Tongue (tissue), 2 donors: ENCODE measurements around the gene PARD3. TPM values are rescaled to one million over a fixed set of nuclear protein-coding genes. Genes with fewer than 3 reads are reported as not detected.

Source experiments
- DNase-seq: peaks from one replicate; pipeline ENCODE4 v3.0.0-alpha.2; 2015
- total RNA-seq: library from RNA; depleted of rRNA; stranded (reverse); fragments of >200 nt; gene quantifications from one replicate; pipeline ENCODE4 v1.2.3, GENCODE V29; 2014

Gene PARD3
- total RNA-seq, 1 donor from 2014 or later = 129 TPM

GRCh38 chr10:34206078-34206934, 608.8 kb downstream of the PARD3 start:
- no peak for DNase-seq

DNA sequence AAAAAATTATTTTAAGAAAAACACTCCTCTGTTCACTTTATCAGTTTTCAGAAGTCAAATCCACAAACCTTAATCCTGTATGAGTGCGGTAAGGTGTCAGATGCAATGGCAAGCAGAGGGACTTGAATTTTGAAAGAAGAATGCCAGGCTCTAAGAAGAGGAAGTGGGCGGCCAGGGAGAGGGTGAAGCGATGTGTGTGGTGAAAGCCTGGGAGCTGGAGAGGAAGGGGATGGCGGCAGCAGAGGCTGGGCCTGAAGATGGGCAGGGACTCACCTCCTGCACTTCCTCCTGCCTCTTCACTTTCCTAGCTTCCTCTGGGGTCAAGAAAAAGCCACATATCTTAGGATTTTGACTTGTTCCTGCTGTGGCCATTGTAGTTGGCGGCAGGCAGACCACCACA, 609.6 kb downstream of the PARD3 start:
- DNase-seq = no peak

DNA sequence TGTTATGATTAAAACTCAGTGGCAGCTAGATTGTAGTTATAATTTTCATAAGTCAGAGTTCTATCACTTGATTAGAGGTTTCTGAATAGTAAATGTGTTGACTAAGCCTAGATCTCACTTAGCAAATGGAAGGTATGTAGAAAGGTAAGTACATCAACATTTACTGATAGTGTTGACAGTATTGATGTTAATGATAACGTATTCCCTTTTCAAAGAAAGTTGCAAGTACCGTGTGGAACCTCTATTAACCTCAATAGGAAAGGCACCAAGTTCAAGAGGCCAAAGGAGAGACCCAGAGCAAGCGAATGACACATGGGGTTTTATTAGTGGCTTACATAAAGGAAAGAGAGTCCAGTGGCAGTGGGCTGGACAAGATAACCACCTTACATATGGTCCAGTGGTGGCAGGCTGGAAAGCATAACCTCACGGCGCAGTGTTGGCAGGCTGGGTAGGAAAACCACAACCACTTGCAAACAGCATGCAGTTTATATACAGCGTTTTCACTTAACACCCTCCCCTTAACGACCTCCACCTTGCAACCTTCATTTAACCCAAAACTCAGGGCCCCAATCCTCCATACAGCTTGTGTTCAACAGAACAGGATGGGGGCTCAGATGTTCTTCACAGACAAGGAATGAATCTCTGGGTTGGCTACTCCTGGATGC, 611.0 kb downstream of the PARD3 start:
- DNase-seq = no peak

GRCh38 chr10:34200355-34200901, 614.7 kb downstream of the PARD3 start:
- peak; percentile 70 for DNase-seq

DNA sequence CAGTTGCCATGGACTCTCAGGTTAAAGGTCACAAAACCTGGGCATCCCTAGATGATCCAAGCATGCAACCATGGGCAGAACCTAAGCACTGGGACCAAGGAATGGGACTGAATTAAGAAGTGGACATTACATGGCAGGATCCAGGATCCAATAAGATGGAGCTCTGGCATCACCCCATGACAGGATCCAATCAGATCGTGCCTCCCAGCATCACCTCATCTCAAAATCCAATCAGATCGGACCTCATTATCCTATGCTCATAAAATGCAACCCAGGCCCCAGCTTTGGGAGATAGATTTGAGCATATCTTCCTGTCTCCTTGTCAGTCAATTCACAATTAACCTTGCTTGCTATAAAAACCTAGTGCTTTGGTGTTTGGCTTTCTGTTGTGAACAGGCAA, 616.1 kb downstream of the PARD3 start:
- DNase-seq = no peak

DNA sequence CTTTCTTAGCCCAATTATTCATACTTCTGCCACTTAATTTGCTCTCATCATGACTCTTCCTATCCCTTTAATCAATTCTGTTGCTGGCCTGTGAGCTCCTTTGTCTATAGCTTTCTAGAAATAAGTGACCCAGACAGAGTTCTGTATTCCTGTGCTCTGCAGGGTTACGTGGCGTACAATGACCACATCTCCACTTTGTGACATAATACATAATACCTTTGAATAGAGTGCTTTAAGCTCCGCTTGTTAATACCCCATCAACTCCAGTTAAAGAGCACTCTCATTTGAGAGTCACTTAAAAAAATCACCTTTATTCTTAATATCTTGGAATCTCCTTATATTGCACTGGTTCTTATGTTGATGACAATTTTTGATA, 619.0 kb downstream of the PARD3 start:
- DNase-seq = no peak

- DNase-seq = no peak
Observed at GRCh38 chr10:34195364-34196057, 619.6 kb downstream of the PARD3 start.

DNA sequence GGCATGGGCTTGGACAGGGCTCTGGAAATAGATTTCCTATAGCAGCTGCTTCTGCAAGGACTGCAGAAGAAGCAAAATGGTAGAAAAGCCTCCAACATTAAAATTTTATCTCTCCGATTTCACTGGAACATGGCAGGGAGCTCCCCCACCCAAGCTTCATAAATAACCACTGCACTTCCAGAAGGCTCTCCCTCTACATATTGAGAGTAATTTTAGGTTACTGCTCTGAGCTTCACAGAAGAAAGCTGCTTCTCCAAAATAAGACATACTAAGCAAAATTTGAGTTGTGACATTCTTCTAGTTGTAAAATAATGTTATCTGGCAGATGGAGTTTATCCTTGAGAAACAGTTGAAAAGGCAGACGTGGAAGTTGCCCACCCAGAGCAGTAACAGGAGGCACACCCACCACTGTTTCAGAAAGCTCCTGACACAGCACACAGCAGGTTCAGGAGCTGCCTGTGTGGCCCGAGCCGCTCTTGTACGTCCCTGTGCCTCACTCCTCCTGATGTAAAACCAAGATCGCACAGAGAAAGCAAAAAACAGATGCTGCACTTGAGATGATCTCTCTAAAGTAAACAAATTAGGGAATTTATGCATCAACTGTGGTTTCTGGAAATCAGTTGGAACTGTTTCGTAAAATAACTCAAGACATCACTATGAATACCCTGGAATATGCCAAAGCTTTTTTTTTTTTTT, 621.0 kb downstream of the PARD3 start:
- DNase-seq = peak; percentile 86

- no peak for DNase-seq
Observed at GRCh38 chr10:34192646-34193045, 622.5 kb downstream of the PARD3 start.

GRCh38 chr10:34191406-34191805, 623.7 kb downstream of the PARD3 start:
- peak; percentile 36 for DNase-seq

- DNase-seq = no peak
Observed at GRCh38 chr10:34190580-34190979, 624.5 kb downstream of the PARD3 start.

DNA sequence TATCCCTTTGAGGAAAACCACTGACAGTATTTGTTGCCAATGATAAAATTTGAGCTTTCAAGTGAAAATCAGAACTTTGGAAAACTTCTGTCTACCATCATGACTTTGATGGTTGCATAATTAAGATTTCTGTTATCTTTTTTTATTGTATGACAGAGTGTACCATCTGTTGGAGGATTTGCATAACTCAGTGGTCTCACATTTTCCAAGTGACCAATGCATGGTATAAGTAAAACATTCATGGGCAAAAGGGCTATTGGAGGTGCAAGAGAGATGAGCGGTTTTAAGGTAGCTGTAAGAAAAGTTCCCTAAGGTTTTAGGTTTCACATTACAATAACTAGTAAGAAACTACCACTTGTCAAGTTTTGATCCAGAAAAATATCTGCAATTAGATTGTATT, 625.3 kb downstream of the PARD3 start:
- no peak for DNase-seq

DNA sequence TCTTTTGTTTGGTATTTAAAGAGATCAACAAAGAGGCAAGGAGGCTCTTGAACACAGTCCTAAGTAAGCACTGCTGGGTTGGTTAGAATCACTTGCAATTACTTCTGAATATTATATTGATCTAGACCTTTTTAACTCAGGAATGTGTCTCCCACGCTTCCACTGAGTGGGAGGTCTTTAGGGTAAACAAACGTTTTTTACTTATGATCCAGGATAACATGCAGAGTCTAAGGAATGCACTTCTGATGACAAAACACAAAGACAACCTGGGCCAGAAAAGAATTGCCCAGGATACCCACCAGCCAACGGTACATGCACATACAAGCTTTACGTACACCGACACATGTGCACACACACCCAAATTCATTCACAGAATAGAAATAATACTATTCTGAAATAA, 626.9 kb downstream of the PARD3 start:
- DNase-seq = no peak

GRCh38 chr10:34187201-34187600, 627.9 kb downstream of the PARD3 start:
- no peak for DNase-seq

DNA sequence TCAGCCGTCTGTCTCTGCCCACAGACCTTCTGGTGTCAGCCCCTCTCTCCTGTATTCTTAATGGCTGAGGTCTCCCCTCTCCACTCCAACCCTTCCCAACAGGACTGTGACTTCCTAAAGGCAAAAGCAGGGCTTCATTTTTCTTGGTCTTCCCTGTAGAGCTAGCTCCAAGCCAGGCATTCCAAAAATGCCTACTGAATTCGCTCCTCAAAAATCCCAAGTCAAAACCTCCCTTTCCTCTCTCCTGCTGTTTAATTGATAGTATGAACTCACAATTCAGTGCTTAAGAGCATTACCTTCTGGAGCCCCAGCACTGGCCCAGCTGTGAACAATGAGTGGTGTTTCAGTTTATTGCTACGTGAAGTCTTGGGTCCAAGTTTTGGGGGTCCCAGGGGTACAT, 628.4 kb downstream of the PARD3 start:
- DNase-seq = no peak

- DNase-seq = no peak
Observed at GRCh38 chr10:34185998-34186397, 629.1 kb downstream of the PARD3 start.

DNA sequence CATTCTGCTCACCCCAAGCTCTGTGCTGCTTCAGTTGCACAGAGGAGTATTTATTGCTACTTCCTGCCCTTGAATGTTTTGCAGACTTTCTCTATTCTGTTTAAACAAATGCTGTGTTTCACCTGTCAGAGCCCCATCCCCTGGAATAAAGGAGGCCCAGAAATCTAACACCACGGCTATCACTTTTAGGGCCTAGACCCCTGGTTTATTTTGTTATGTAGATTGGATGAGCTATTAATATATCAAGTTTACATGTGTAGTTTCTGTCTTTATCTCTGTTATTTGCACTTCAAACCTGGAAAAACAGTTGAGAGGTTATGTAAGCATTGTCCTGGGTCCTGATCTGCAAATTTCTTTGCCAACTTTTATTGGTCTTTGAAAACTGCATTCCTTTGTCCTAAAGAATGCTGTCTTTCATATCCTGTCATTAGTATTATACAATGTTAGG, 630.1 kb downstream of the PARD3 start:
- DNase-seq = no peak

DNA sequence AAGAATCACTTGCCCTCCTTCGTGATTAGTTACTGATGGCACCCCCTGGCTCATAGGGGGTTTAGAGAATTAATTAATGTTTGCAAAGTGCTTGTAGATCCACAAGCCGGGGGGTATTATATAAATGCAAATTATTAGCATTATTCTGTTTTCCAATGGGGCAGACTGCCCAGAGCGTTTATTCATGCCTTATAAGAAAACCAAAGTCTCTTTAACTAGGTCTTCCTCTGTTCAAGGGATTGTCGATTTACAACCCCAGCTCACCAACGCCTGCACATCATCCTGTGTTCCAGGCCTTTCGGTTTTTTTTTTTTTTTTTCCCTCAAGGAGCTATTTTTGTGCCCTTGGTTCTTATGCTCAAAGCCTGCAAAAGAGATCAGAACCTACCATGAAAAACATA, 630.7 kb downstream of the PARD3 start:
- no peak for DNase-seq

GRCh38 chr10:34183016-34183796, 631.9 kb downstream of the PARD3 start:
- DNase-seq = no peak

- DNase-seq = peak; percentile 85
Observed at GRCh38 chr10:34181553-34182300, 633.4 kb downstream of the PARD3 start.

DNA sequence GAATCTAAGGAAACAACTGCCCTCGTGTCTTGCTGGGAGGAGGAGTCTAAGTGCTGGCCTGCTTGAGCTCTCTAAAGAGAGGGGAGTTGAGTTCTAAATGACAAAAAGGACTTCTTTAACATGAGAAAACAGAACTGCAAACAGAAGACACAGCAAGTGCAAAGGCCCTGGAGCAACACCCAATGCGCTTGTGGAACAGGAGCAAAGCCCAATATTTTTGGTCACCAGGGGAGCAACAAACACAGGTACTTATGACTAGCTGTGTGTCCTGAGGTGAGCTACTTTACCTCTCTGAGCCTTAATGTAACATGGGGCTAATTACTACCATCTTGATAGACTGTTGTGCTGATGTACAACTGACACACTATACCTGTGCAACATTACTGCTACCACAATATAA, 634.3 kb downstream of the PARD3 start:
- no peak for DNase-seq
